HepG2 (cell line): Measurements from ENCODE around the gene ZNF747. TPM values are rescaled to one million over a fixed set of nuclear protein-coding genes. Genes with fewer than 3 reads are reported as not detected.

Experiments
- ARID4A ChIP-seq: sonication (generic); formaldehyde crosslinking; IDR thresholded peaks from 2 replicates; pipeline ENCODE4 v1.5.0; 2020; ENCODE audit warnings: mild to moderate bottlenecking, missing genetic modification reagents, borderline replicate concordance
- HNF4A ChIP-seq: sonication (generic); formaldehyde crosslinking; IDR thresholded peaks from 2 replicates; pipeline ENCODE4 v1.4.0; 2020; ENCODE audit warnings: missing genetic modification reagents
- ISX ChIP-seq: sonication (generic); formaldehyde crosslinking; conservative IDR thresholded peaks from 2 replicates; pipeline ENCODE4 v1.5.0; 2020; ENCODE audit warnings: missing genetic modification reagents
- KDM4B ChIP-seq: sonication (generic); formaldehyde crosslinking; IDR thresholded peaks from 2 replicates; pipeline ENCODE4 v1.4.0; 2020; ENCODE audit warnings: missing genetic modification reagents
- KLF11 ChIP-seq: IDR thresholded peaks from 2 replicates; pipeline ENCODE4 v1.6.1; 2016; ENCODE audit warnings: missing compliant biosample characterization
- MEIS1 ChIP-seq: sonication (generic); formaldehyde crosslinking; IDR thresholded peaks from 2 replicates; pipeline ENCODE4 v1.9.0; 2021; ENCODE audit warnings: mild to moderate bottlenecking, missing genetic modification reagents, moderate library complexity, borderline replicate concordance
- MLXIP ChIP-seq: sonication (generic); formaldehyde crosslinking; IDR thresholded peaks from 2 replicates; pipeline ENCODE4 v1.9.0; 2021; ENCODE audit warnings: missing genetic modification reagents, borderline replicate concordance
- POGZ ChIP-seq: sonication (generic); formaldehyde crosslinking; IDR thresholded peaks from 2 replicates; pipeline ENCODE4 v1.4.0; 2020; ENCODE audit warnings: mild to moderate bottlenecking, missing genetic modification reagents
- SP4 ChIP-seq: sonication (generic); formaldehyde crosslinking; IDR thresholded peaks from 2 replicates; pipeline ENCODE4 v1.8.1; 2023; ENCODE audit warnings: mild to moderate bottlenecking, missing genetic modification reagents
- TERF1 ChIP-seq: sonication (generic); formaldehyde crosslinking; IDR thresholded peaks from 2 replicates; pipeline ENCODE4 v1.8.0; 2022; ENCODE audit warnings: mild to moderate bottlenecking, missing genetic modification reagents, moderate library complexity
- ZBTB14 ChIP-seq: sonication (generic); formaldehyde crosslinking; IDR thresholded peaks from 2 replicates; pipeline ENCODE4 v1.4.0; 2020; ENCODE audit warnings: missing genetic modification reagents
- ZBTB8A ChIP-seq: sonication (generic); formaldehyde crosslinking; IDR thresholded peaks from 2 replicates; pipeline ENCODE4 v1.4.0; 2020; ENCODE audit warnings: mild to moderate bottlenecking, low read depth, missing genetic modification reagents, borderline replicate concordance
- ZIK1 ChIP-seq: sonication (generic); formaldehyde crosslinking; IDR thresholded peaks from 2 replicates; pipeline ENCODE4 v1.5.0; 2020; ENCODE audit warnings: mild to moderate bottlenecking, low read depth, missing genetic modification reagents, borderline replicate concordance
- ZNF263 ChIP-seq: sonication (generic); formaldehyde crosslinking; IDR thresholded peaks from 2 replicates; pipeline ENCODE4 v1.4.0; 2020; ENCODE audit warnings: missing genetic modification reagents
- ZNF33A ChIP-seq: sonication (generic); formaldehyde crosslinking; IDR thresholded peaks from 2 replicates; pipeline ENCODE4 v1.5.1; 2020; ENCODE audit warnings: missing genetic modification reagents, mild to moderate bottlenecking, moderate library complexity, borderline replicate concordance
- ZNF775 ChIP-seq: sonication (generic); formaldehyde crosslinking; IDR thresholded peaks from 2 replicates; pipeline ENCODE4 v1.4.0; 2020; ENCODE audit warnings: missing genetic modification reagents, mild to moderate bottlenecking, moderate library complexity, borderline replicate concordance
- ZSCAN25 ChIP-seq: sonication (generic); formaldehyde crosslinking; IDR thresholded peaks from 2 replicates; pipeline ENCODE4 v1.8.0; 2022; ENCODE audit warnings: mild to moderate bottlenecking, missing genetic modification reagents
- polyA plus RNA-seq, 8 experiments: library from polyadenylated mRNA; depleted of rRNA in 3 of 8; stranded (reverse) in 7 of 8; unstranded in 1 of 8; fragments of >200 nt; fragmentation: Illumina TruSeq in 4 of 8; extraction: Trizol in 4 of 8; gene quantifications; 2 replicates each; pipeline versions ENCODE4 v1.2.1 to v1.2.3, GENCODE V29; 2011 to 2016; ENCODE audit warnings: low read depth in 4 of 8, missing spikeins in 1 of 8, mixed read lengths in 1 of 8; ENCODE audit not compliant: insufficient read depth in 1 of 8
- total RNA-seq, 5 experiments: library from RNA; depleted of rRNA; stranded (reverse); fragments of >200 nt; fragmentation: Illumina TruSeq; extraction: Trizol; gene quantifications; 2 replicates each; pipeline ENCODE4 v1.2.3, GENCODE V29; 2016; ENCODE audit warnings: low read depth in 1 of 5
- TF ChIP-seq, protein P1 (sequence below): sonication (generic); formaldehyde crosslinking; IDR thresholded peaks from 2 replicates; pipeline ENCODE4 v1.8.1; 2023; ENCODE audit warnings: mild to moderate bottlenecking, moderate library complexity, missing genetic modification reagents

Gene ZNF747
- total and polyA plus RNA-seq, 2 of the 13 experiments (the other 11 are each of a cell fraction or from before 2014, with no cell fraction given) = 7.2 to 10.2 TPM

DNA sequence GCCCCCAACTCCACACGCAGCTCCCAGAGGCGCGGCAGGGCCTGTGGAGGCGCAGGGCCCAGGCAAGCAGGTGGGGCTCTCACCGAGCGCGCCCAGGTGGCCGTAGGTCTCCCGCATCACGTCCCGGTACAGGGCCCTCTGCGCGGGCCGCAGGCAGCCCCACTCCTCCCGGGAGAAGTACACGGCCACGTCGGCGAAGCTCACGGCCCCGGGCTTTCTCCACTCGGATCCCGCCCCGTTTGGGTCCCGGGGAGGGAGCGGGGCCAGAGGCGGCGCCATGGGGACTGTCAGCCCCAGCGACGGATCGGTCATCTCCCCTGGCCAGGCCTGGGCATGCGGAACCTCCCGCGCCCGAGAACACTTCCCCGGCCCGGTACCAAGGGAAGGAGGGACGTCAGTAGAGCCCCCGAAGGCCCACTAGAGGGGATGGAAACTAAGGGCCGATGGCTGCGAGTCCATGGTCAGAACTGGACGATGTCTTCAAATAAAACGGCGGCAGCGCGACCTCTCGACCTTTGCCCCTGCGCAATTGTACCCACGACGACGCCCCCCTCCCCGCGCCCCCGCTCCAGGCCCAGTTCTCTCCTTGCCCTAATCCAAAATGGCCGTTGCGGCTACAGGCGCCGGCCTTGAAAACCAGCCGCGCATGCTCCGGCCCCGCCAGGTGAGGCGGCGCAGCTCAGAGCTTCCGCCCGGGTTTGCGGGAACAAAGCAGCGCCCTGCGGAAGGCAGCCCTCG, at the start of gene ZNF747 (continued):
- TF ChIP-seq ZNF263 (CRISPR knock-in tag) (no peak), ZIK1 (CRISPR knock-in tag) (no peak), ZBTB14 (CRISPR knock-in tag) (peak; percentile 59; the same call in 1 of the 2 replicates), SP4 (CRISPR knock-in tag) (peak; percentile 92), KDM4B (peak; percentile 66; the same call in 1 of the 2 replicates), ZSCAN25 (CRISPR knock-in tag) (peak; percentile 35; the same call in 1 of the 2 replicates), POGZ (peak; percentile 75), TERF1 (no peak), ZNF33A (peak; percentile 96; the same call in 1 of the 2 replicates), ISX (no peak), MLXIP (CRISPR knock-in tag) (0 out of 2 replicates have a peak, but pooled peaks have one; percentile 3), ARID4A (CRISPR knock-in tag) (peak; percentile 88), ZNF775 (CRISPR knock-in tag) (no peak), ZBTB8A (CRISPR knock-in tag) (0 out of 2 replicates have a peak, but pooled peaks have one; percentile 6), HNF4A (CRISPR knock-in tag) (peak; percentile 82), KLF11 (peak; percentile 93), MEIS1 (no peak)
- TF ChIP-seq, protein P1, sequence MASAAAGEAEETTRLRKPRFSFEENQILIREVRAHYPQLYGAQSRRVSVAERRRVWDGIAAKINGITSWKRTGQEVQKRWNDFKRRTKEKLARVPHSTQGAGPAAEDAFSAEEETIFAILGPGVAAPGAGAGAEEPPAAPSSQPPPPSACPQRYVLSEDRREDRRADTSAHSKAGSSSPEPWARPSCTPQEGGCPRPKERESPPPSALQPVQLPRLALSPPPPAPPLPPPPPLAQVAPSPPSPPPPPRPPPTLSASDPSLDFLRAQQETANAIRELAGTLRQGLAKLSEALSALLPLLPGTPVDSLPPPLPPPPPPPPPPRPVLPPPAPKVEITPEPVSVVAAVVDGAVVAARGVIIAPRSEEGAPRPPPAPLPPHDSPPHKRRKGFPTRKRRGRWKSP (CRISPR knock-in tag) = peak; percentile 81
